ENCODE data around the gene ISCA2.

ISCA2 gene

DNA sequence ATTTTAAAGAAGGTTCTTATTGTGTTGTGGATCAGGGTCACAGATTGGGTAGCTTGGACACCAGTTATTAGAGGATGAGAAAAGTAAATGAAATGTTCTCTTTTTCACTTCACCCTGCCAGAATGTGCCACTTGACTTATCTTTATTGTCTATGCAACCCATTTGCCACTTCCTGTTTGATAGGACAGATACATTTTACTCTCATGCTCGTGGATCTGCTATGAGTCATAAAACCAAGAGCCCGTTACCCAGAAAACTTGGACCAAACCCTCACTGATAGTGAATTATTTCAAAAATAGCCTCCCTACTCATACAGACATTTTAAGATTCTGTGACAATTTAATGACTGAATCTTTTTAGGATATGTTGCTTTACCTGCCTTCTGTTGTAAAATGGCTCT is 1.8 kb downstream of the ISCA2 start:
- no peak overlapping the region for H3K4me3 ChIP-seq (ENCODE audit: low read depth, low read length)
- DNase-seq (ENCODE audit: low read depth): no peak
- TF ChIP-seq, protein P1, sequence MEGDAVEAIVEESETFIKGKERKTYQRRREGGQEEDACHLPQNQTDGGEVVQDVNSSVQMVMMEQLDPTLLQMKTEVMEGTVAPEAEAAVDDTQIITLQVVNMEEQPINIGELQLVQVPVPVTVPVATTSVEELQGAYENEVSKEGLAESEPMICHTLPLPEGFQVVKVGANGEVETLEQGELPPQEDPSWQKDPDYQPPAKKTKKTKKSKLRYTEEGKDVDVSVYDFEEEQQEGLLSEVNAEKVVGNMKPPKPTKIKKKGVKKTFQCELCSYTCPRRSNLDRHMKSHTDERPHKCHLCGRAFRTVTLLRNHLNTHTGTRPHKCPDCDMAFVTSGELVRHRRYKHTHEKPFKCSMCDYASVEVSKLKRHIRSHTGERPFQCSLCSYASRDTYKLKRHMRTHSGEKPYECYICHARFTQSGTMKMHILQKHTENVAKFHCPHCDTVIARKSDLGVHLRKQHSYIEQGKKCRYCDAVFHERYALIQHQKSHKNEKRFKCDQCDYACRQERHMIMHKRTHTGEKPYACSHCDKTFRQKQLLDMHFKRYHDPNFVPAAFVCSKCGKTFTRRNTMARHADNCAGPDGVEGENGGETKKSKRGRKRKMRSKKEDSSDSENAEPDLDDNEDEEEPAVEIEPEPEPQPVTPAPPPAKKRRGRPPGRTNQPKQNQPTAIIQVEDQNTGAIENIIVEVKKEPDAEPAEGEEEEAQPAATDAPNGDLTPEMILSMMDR (IDR thresholded peaks at IDR 0.05; ENCODE audit: low read depth, low read length, missing control alignments): no peak

DNA sequence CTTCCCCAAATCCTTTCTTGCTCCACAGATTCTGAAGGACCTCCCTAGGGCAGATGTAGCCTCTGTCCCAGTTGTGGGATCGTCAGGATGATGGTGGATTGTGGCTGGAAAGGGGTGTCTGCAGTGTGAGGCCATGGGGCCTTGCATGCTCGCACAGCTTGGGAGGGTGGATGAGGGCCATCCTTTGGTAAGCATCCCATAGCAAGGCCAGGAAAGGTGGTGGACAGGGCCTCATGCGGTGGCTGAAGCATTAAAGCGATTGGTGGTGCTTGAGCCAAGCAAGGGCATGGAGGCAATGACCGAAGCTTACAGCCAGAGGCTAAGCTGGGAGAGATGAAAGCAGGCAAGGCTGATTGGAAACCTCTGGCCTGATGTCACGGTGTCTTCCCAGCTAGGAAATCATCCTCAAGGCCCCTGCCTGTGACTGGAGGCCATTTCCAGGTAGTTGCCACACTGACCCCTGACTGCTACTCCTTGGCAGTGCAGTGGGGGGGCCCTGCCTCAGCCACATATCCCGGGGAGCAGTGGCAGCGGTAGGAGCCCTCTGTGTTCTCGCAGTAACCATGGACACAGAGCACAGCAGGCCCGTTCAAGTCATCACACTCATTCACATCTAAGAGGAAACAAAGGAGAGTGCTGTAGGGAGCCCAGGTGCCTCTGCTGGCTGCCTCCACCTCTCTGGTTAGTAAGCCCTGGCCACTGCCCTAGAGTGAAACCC is 7.0 kb downstream of the ISCA2 start:
- no peak overlapping the region for H3K4me3 ChIP-seq (ENCODE audit: low read depth, low read length)
- TF ChIP-seq, protein P1 (IDR thresholded peaks at IDR 0.05; ENCODE audit: low read depth, low read length, missing control alignments): no peak
- no peak for DNase-seq (ENCODE audit: low read depth)

DNA sequence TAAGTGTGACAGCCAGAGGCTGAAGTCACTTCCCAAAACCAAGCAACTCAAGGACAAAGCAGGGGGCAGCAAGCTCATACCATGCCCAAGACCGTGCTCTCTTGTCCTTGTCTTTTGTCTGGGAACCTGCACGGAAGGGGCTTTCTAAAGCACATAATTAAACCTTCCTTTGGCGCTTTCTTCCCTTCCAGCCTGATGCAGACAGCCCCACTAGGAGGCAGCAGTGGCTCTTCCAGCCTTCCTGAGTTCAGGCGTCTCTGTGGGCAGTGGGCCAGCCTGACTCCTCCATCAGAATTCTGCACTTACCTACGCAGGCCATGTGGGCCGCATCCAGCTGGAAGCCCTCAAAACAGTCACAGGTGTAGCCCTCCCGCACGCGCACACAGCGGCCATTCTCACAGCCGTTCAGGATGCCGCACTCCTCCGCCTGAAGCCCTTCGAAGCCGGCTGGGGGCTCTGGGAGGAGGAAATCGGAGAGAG is 7.6 kb downstream of the ISCA2 start:
- no peak overlapping the region for H3K4me3 ChIP-seq (ENCODE audit: low read depth, low read length)
- TF ChIP-seq, protein P1 (IDR thresholded peaks at IDR 0.05; ENCODE audit: low read depth, low read length, missing control alignments): peak; percentile 33
- DNase-seq (ENCODE audit: low read depth): no peak

DNA sequence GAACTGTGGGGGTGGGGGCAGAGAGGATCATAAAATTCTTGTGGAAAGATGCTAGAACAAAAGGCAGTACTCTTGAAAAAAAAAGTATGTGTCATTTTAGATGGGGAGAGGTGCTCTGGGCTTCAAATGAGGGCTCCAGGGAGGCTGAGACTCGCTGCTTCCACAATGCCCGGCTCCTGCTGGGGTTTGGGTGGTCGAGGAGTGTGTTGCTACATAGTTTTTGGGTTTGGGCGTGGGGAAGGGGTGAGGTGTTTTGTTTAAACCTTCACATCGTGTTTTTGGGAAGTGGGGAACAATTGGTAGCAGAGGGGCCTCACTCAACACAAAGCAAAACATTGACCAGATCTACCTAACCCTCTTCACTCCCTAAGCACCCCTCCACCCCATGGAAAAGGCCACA is 8.1 kb downstream of the ISCA2 start:
- TF ChIP-seq, protein P1 (IDR thresholded peaks at IDR 0.05; ENCODE audit: low read depth, low read length, missing control alignments): no peak
- DNase-seq (ENCODE audit: low read depth): no peak
- H3K4me3 ChIP-seq (ENCODE audit: low read depth, low read length): no peak overlapping the region

DNA sequence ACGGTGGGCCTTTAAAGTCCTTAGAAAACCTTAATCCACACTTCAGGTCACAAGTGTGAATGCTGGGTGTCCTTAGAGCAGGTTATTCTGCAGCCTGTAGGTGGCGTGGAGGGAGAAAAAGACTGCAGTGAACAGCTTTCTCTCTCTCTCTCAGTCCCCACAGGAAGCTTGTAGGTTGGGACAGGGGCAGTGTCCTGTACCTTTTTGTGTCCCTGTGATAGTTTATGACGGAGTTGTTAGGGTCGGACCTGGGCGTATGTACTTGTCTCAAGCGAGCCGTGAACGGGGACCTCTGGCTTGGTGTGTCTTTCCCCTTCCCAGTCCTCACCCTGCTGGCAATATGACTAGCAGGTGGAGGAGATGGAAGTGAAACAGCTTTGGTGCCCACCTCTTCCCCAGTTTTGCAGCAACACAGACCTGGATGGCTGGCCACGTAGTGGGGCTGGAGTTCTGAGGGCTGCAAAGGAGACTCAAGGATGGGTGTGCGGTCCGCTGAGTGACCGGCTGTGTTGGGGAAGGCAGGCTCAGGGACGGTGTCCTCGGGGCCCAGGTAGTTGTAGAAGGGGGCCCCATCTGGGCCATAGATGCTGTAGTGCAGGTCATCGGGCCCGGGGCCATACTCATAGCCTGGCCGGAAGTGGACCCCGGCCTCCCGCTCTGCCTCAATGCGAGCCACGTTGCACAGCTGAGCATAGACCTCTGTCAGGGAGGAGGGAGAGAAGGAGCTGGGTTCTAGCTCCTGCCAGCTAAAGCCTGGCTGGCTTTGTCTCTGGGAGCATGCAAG is 8.9 kb downstream of the ISCA2 start:
- H3K4me3 ChIP-seq (ENCODE audit: low read depth, low read length): no peak overlapping the region
- no peak for DNase-seq (ENCODE audit: low read depth)
- TF ChIP-seq, protein P1 (IDR thresholded peaks at IDR 0.05; ENCODE audit: low read depth, low read length, missing control alignments): peak; percentile 71

DNA sequence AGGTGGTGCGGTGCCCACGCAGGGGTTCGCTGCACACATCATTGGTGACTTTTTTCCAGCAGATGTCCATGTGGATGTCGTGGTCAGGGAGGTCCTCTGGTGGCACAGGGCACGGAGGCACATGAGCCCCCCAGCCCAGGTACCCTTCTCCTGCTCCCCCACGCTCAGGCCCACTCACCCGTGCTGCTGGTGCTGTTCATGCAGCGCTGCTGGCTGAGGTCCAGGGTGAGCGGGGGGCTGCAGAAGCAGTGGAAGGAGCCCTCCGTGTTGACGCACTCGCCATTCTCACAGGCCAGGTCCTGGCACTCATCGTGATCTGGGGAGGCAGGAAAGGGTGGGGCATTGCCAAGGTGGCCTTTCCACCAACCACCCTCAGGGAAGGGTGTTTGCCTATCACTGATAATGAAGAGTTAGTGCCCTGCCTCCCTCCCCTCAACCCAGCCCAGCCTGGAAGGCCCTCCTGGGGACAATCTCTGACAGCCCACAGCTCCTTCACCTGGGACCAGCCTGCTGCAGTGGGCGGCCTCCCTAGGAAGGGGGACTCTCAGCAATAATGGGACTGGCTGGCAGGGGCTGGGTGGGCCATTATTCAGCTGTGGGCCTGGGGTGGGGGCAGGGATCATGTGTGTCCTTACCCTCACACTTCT is 9.8 kb downstream of the ISCA2 start:
- H3K4me3 ChIP-seq (ENCODE audit: low read depth, low read length): no peak overlapping the region
- no peak for DNase-seq (ENCODE audit: low read depth)
- TF ChIP-seq, protein P1 (IDR thresholded peaks at IDR 0.05; ENCODE audit: low read depth, low read length, missing control alignments): no peak
